Smooth muscle cell (in vitro differentiated cells): ENCODE results near the gene MOB4. TPM values are rescaled to one million over a fixed set of nuclear protein-coding genes. Genes with fewer than 3 reads are reported as not detected.

Experiments used
- DNase-seq: peaks from one replicate; lab custom pipeline; 2025; ENCODE audit not compliant: unreplicated experiment; lab: John Stamatoyannopoulos, UW
- H2AFZ ChIP-seq: fragments of 200-600 bp; sonication (generic); 2 replicates; pipeline ENCODE4 v1.6.0; 2016; ENCODE audit warnings: antibody characterized with exemption, low read depth, mild to moderate bottlenecking
- H3F3A ChIP-seq: fragments of 200-600 bp; sonication (generic); 2 replicates; pipeline ENCODE4 v1.6.0; 2017; ENCODE audit warnings: antibody characterized with exemption, low read depth
- H3K27ac ChIP-seq: fragments of 200-600 bp; sonication (generic); 2 replicates; pipeline ENCODE4 v1.5.1; 2016; ENCODE audit warnings: low read depth, mild to moderate bottlenecking
- H3K27me3 ChIP-seq: fragments of 200-600 bp; sonication (generic); 2 replicates; pipeline ENCODE4 v1.6.1; 2016; ENCODE audit warnings: low read depth, mild to moderate bottlenecking
- H3K36me3 ChIP-seq: fragments of 200-600 bp; sonication (generic); 2 replicates; pipeline ENCODE4 v1.5.1; 2016; ENCODE audit warnings: low read depth
- H3K4me1 ChIP-seq: fragments of 200-600 bp; sonication (generic); 2 replicates; pipeline ENCODE4 v1.5.1; 2016; ENCODE audit warnings: low read depth
- H3K4me2 ChIP-seq: fragments of 200-600 bp; sonication (generic); 2 replicates; pipeline ENCODE4 v1.6.0; 2016; ENCODE audit warnings: mild to moderate bottlenecking
- H3K4me3 ChIP-seq: fragments of 200-600 bp; sonication (generic); 2 replicates; pipeline ENCODE4 v1.5.1; 2016; ENCODE audit warnings: mild to moderate bottlenecking
- H3K79me2 ChIP-seq: fragments of 200-600 bp; sonication (generic); 2 replicates; pipeline ENCODE4 v1.6.0; 2016; ENCODE audit warnings: low read depth, mild to moderate bottlenecking
- H3K9ac ChIP-seq: fragments of 200-600 bp; sonication (generic); 2 replicates; pipeline ENCODE4 v1.6.0; 2016; ENCODE audit warnings: low read depth
- H3K9me3 ChIP-seq: fragments of 200-600 bp; sonication (generic); replicated peaks from 2 replicates; pipeline ENCODE4 v1.5.1; 2016; ENCODE audit warnings: low read depth
- H4K20me1 ChIP-seq: fragments of 200-600 bp; sonication (generic); 2 replicates; pipeline ENCODE4 v1.6.0; 2016; ENCODE audit warnings: low read depth
- CTCF ChIP-seq: fragments of 200-600 bp; sonication (generic); IDR thresholded peaks from 2 replicates; pipeline ENCODE4 v1.5.1; 2017; ENCODE audit warnings: borderline replicate concordance, mild to moderate bottlenecking, antibody characterized with exemption; ENCODE audit not compliant: insufficient read depth, poor library complexity, severe bottlenecking
- whole genome bisulfite sequencing: methylation state at CpG from one replicate; pipeline ENCODE4 v1.1.7; 2016; ENCODE audit warnings: low lambda C conversion rate; 5-methylcytosine and 5-hydroxymethylcytosine counted together
- polyA plus RNA-seq: library from polyadenylated mRNA; unstranded; fragments of >200 nt; fragmentation: Nextera tagmentation; extraction: Ambion mirVana; gene quantifications from 2 replicates; pipeline ENCODE4 v1.2.1, GENCODE V29; 2016
- total RNA-seq: library from RNA; depleted of rRNA; stranded (reverse); fragments of >200 nt; gene quantifications from 2 replicates; pipeline ENCODE4 v1.2.3, GENCODE V29; 2014

Gene MOB4
- total and polyA plus RNA-seq, 2 experiments from 2014 or later: 69.3 to 73.1 TPM

- DNase-seq: no peak
- Histone ChIP-seq H3K79me2 (peaks cover 75% of the 10 kb centered on the region), H3K27ac (peak overlapping the region; percentile 98), H3F3A (no peaks in the 10 kb centered on the region), H3K4me1 (peaks cover 38% of the 10 kb centered on the region), H2AFZ (peak overlapping the region; percentile 10), H3K27me3 (no peaks in the 10 kb centered on the region), H3K4me2 (peak overlapping the region; percentile 97), H3K9ac (peak overlapping the region; percentile 92), H3K9me3 (no peaks in the 10 kb centered on the region), H3K36me3 (peaks cover 9% of the 10 kb centered on the region), H4K20me1 (peaks cover 29% of the 10 kb centered on the region), H3K4me3 (peak overlapping the region; percentile 86)
- no peak for TF ChIP-seq CTCF
- WGBS: 1% methylated on average over 28 of the region's 30 CpGs
Observed at GRCh38 chr2:197500503-197501131, 15.2 kb upstream of the MOB4 start.

- WGBS: 75% methylated on average over 4 of the region's 4 CpGs
- Histone ChIP-seq H3K4me1 (peaks cover 31% of the 10 kb centered on the region), H3K9ac (no peak overlapping the region), H3K79me2 (peaks cover 59% of the 10 kb centered on the region), H3K9me3 (no peaks in the 10 kb centered on the region), H3K4me3 (peak overlapping the region; percentile 86), H3K4me2 (peak overlapping the region; percentile 97), H3K36me3 (peaks cover 9% of the 10 kb centered on the region), H3K27me3 (no peaks in the 10 kb centered on the region), H2AFZ (no peak overlapping the region), H4K20me1 (peaks cover 19% of the 10 kb centered on the region), H3F3A (no peaks in the 10 kb centered on the region), H3K27ac (peak overlapping the region; percentile 31)
- no peak for TF ChIP-seq CTCF
- DNase-seq: no peak
Observed at GRCh38 chr2:197502201-197502600, 13.7 kb upstream of the MOB4 start.

GRCh38 chr2:197502685-197503084, 13.2 kb upstream of the MOB4 start:
- H3K36me3 ChIP-seq: peaks cover 9% of the 10 kb centered on the region
- peak overlapping the region; percentile 31 for H3K27ac ChIP-seq
- no peaks in the 10 kb centered on the region for H3F3A ChIP-seq
- no peak overlapping the region for H2AFZ ChIP-seq
- no peak for DNase-seq
- no peak for TF ChIP-seq CTCF
- peaks cover 14% of the 10 kb centered on the region for H4K20me1 ChIP-seq
- WGBS: 84% methylated on average over 4 of the region's 4 CpGs
- no peak overlapping the region for H3K9ac ChIP-seq
- peaks cover 54% of the 10 kb centered on the region for H3K79me2 ChIP-seq
- no peaks in the 10 kb centered on the region for H3K9me3 ChIP-seq
- H3K4me3 ChIP-seq: peak overlapping the region; percentile 86
- H3K4me2 ChIP-seq: peak overlapping the region; percentile 97
- no peaks in the 10 kb centered on the region for H3K27me3 ChIP-seq
- H3K4me1 ChIP-seq: peaks cover 26% of the 10 kb centered on the region

GRCh38 chr2:197504000-197504399, 11.9 kb upstream of the MOB4 start:
- no peaks in the 10 kb centered on the region for H3K9me3 ChIP-seq
- peaks cover 41% of the 10 kb centered on the region for H3K79me2 ChIP-seq
- peaks cover 9% of the 10 kb centered on the region for H3K36me3 ChIP-seq
- H3F3A ChIP-seq: no peaks in the 10 kb centered on the region
- no peak overlapping the region for H3K4me3 ChIP-seq
- 100% methylated on average over 2 of the region's 2 CpGs for WGBS
- H3K27me3 ChIP-seq: no peaks in the 10 kb centered on the region
- H3K4me2 ChIP-seq: no peak overlapping the region
- no peak overlapping the region for H3K27ac ChIP-seq
- no peak overlapping the region for H2AFZ ChIP-seq
- H4K20me1 ChIP-seq: peaks cover under 1% of the 10 kb centered on the region
- no peak for TF ChIP-seq CTCF
- peaks cover 16% of the 10 kb centered on the region for H3K4me1 ChIP-seq
- no peak for DNase-seq
- H3K9ac ChIP-seq: no peak overlapping the region
